ENCODE data around the gene CAPN9. TPM values are rescaled to one million over a fixed set of nuclear protein-coding genes. Genes with fewer than 3 reads are reported as not detected.

CAPN9 gene
- total RNA-seq, 2 donors from 2014 or later, result 0.45 to 0.59 TPM

GRCh38 chr1:230744382-230744781 lies 2.8 kb upstream of the CAPN9 start:
- WGBS, result 46% methylated on average over 5 of the region's 5 CpGs
- TF ChIP-seq POLR2AphosphoS5 (IDR thresholded peaks at IDR 0.05), result no peak
- Histone ChIP-seq H3K4me1 (replicated peaks) (no peaks in the 10 kb centered on the region), H3K9me3 (no peaks in the 10 kb centered on the region), H3K27me3 (replicated peaks; ENCODE audit: insufficient read depth) (no peaks in the 10 kb centered on the region), H3K27ac (no peak overlapping the region), H3K4me3 (no peak overlapping the region), H3K36me3 (no peaks in the 10 kb centered on the region)
- no peak for DNase-seq (ENCODE audit: low spot score)
- intact Hi-C loops (cut with DNase I), result no loop called here

- no peaks in the 10 kb centered on the region for H3K4me1 ChIP-seq (replicated peaks)
- no peak for TF ChIP-seq POLR2AphosphoS5 (IDR thresholded peaks at IDR 0.05)
- TF ChIP-seq CTCF (IDR thresholded peaks at IDR 0.05), result no peak
- H3K27ac ChIP-seq, result no peak overlapping the region
- H3K9me3 ChIP-seq, result no peaks in the 10 kb centered on the region
- intact Hi-C loops (cut with DNase I), result no loop called here
- no peak overlapping the region for H3K4me3 ChIP-seq
- no peak for DNase-seq (ENCODE audit: low spot score)
- 51% methylated on average over 3 of the region's 3 CpGs for WGBS
- no peaks in the 10 kb centered on the region for H3K36me3 ChIP-seq
- H3K27me3 ChIP-seq (replicated peaks; ENCODE audit: insufficient read depth), result no peaks in the 10 kb centered on the region
Observed at GRCh38 chr1:230745071-230745470, 2.1 kb upstream of the CAPN9 start.

- DNase-seq (ENCODE audit: low spot score), result no peak
- intact Hi-C loops (cut with DNase I), result no loop called here
- Histone ChIP-seq H3K27ac (no peak overlapping the region), H3K4me1 (replicated peaks) (peaks cover 6% of the 10 kb centered on the region), H3K9me3 (no peaks in the 10 kb centered on the region), H3K4me3 (no peak overlapping the region), H3K27me3 (replicated peaks; ENCODE audit: insufficient read depth) (no peaks in the 10 kb centered on the region), H3K36me3 (no peaks in the 10 kb centered on the region)
- TF ChIP-seq POLR2A (IDR thresholded peaks at IDR 0.05) (no peak), POLR2AphosphoS5 (IDR thresholded peaks at IDR 0.05) (no peak), CTCF (IDR thresholded peaks at IDR 0.05) (no peak)
- WGBS, result 91% methylated on average over 4 of the region's 4 CpGs
Observed at GRCh38 chr1:230746617-230747016, 571 bp upstream of the CAPN9 start.

- Histone ChIP-seq H3K4me1 (replicated peaks) (peaks cover 15% of the 10 kb centered on the region), H3K27me3 (replicated peaks; ENCODE audit: insufficient read depth) (no peaks in the 10 kb centered on the region), H3K9me3 (no peaks in the 10 kb centered on the region), H3K36me3 (no peaks in the 10 kb centered on the region), H3K4me3 (no peak overlapping the region), H3K27ac (no peak overlapping the region)
- DNase-seq (ENCODE audit: low spot score), result peak; percentile 48
- peak; percentile 42 for TF ChIP-seq POLR2AphosphoS5 (IDR thresholded peaks at IDR 0.05)
- no peak for TF ChIP-seq CTCF (IDR thresholded peaks at IDR 0.05)
- TF ChIP-seq POLR2A (IDR thresholded peaks at IDR 0.05), result no peak
- intact Hi-C loops (cut with DNase I), result no loop called here
- WGBS, result 59% methylated on average over 15 of the region's 16 CpGs
Observed at GRCh38 chr1:230747890-230748800, 957 bp downstream of the CAPN9 start.

GRCh38 chr1:230749150-230749549 lies 2.0 kb downstream of the CAPN9 start:
- TF ChIP-seq POLR2AphosphoS5 (IDR thresholded peaks at IDR 0.05), result no peak
- no peak for TF ChIP-seq CTCF (IDR thresholded peaks at IDR 0.05)
- Histone ChIP-seq H3K4me1 (replicated peaks) (peaks cover 15% of the 10 kb centered on the region), H3K4me3 (no peak overlapping the region), H3K27ac (no peak overlapping the region), H3K9me3 (no peaks in the 10 kb centered on the region), H3K27me3 (replicated peaks; ENCODE audit: insufficient read depth) (no peaks in the 10 kb centered on the region), H3K36me3 (no peaks in the 10 kb centered on the region)
- WGBS, result 90% methylated on average over 12 of the region's 12 CpGs
- DNase-seq (ENCODE audit: low spot score), result no peak
- intact Hi-C loops (cut with DNase I), result no loop called here

Data from prostate gland (tissue), 2 donors.